Measurements from ENCODE around the gene RPP38. TPM values are rescaled to one million over a fixed set of nuclear protein-coding genes. Genes with fewer than 3 reads are reported as not detected.

RPP38 gene
- total RNA-seq, 1 donor from 2014 or later: 15.0 TPM

- peaks cover 9% of the 10 kb centered on the region for H3K36me3 Mint-ChIP-seq (ENCODE audit: low read depth)
- H3K4me3 Mint-ChIP-seq: no peak overlapping the region
- H3K27ac Mint-ChIP-seq (ENCODE audit: unreplicated experiment): peak overlapping the region; percentile 45
- DNase-seq (ENCODE audit: low read depth, low spot score): no peak
- TF ChIP-seq, protein P1, sequence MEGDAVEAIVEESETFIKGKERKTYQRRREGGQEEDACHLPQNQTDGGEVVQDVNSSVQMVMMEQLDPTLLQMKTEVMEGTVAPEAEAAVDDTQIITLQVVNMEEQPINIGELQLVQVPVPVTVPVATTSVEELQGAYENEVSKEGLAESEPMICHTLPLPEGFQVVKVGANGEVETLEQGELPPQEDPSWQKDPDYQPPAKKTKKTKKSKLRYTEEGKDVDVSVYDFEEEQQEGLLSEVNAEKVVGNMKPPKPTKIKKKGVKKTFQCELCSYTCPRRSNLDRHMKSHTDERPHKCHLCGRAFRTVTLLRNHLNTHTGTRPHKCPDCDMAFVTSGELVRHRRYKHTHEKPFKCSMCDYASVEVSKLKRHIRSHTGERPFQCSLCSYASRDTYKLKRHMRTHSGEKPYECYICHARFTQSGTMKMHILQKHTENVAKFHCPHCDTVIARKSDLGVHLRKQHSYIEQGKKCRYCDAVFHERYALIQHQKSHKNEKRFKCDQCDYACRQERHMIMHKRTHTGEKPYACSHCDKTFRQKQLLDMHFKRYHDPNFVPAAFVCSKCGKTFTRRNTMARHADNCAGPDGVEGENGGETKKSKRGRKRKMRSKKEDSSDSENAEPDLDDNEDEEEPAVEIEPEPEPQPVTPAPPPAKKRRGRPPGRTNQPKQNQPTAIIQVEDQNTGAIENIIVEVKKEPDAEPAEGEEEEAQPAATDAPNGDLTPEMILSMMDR (conservative IDR thresholded peaks at IDR 0.05): no peak
- H3K4me1 Mint-ChIP-seq: no peaks in the 10 kb centered on the region
- H3K9me3 Mint-ChIP-seq: no peaks in the 10 kb centered on the region
- H3K27me3 Mint-ChIP-seq (ENCODE audit: low read depth): no peaks in the 10 kb centered on the region
Measured at GRCh38 chr10:15112657-15113056, 15.5 kb downstream of the RPP38 start.

- peaks cover 11% of the 10 kb centered on the region for H3K36me3 Mint-ChIP-seq (ENCODE audit: low read depth)
- no peak overlapping the region for H3K4me3 Mint-ChIP-seq
- H3K9me3 Mint-ChIP-seq: no peaks in the 10 kb centered on the region
- no peak overlapping the region for H3K27ac Mint-ChIP-seq (ENCODE audit: unreplicated experiment)
- DNase-seq (ENCODE audit: low read depth, low spot score): no peak
- no peaks in the 10 kb centered on the region for H3K27me3 Mint-ChIP-seq (ENCODE audit: low read depth)
- TF ChIP-seq, protein P1 (conservative IDR thresholded peaks at IDR 0.05): no peak
- H3K4me1 Mint-ChIP-seq: no peaks in the 10 kb centered on the region
Measured at GRCh38 chr10:15113766-15114165, 16.6 kb downstream of the RPP38 start.

- H3K27ac Mint-ChIP-seq (ENCODE audit: unreplicated experiment): no peak overlapping the region
- H3K4me1 Mint-ChIP-seq: no peaks in the 10 kb centered on the region
- H3K27me3 Mint-ChIP-seq (ENCODE audit: low read depth): no peaks in the 10 kb centered on the region
- H3K9me3 Mint-ChIP-seq: no peaks in the 10 kb centered on the region
- peaks cover 24% of the 10 kb centered on the region for H3K36me3 Mint-ChIP-seq (ENCODE audit: low read depth)
- DNase-seq (ENCODE audit: low read depth, low spot score): no peak
- no peak overlapping the region for H3K4me3 Mint-ChIP-seq
- TF ChIP-seq, protein P1 (conservative IDR thresholded peaks at IDR 0.05): no peak
Measured at GRCh38 chr10:15116225-15116624, 19.1 kb downstream of the RPP38 start.

GRCh38 chr10:15118615-15119014 lies 21.5 kb downstream of the RPP38 start:
- no peak for DNase-seq (ENCODE audit: low read depth, low spot score)
- TF ChIP-seq, protein P1 (conservative IDR thresholded peaks at IDR 0.05): no peak
- H3K27me3 Mint-ChIP-seq (ENCODE audit: low read depth): no peaks in the 10 kb centered on the region
- H3K9me3 Mint-ChIP-seq: no peaks in the 10 kb centered on the region
- H3K4me3 Mint-ChIP-seq: no peak overlapping the region
- no peak overlapping the region for H3K27ac Mint-ChIP-seq (ENCODE audit: unreplicated experiment)
- peaks cover 19% of the 10 kb centered on the region for H3K36me3 Mint-ChIP-seq (ENCODE audit: low read depth)
- H3K4me1 Mint-ChIP-seq: no peaks in the 10 kb centered on the region

GRCh38 chr10:15120523-15120922 lies 23.4 kb downstream of the RPP38 start:
- Mint-ChIP-seq H3K36me3 (ENCODE audit: low read depth) (peaks cover 17% of the 10 kb centered on the region), H3K27ac (ENCODE audit: unreplicated experiment) (no peak overlapping the region), H3K4me3 (no peak overlapping the region), H3K9me3 (no peaks in the 10 kb centered on the region), H3K27me3 (ENCODE audit: low read depth) (no peaks in the 10 kb centered on the region), H3K4me1 (no peaks in the 10 kb centered on the region)
- no peak for DNase-seq (ENCODE audit: low read depth, low spot score)
- TF ChIP-seq, protein P1 (conservative IDR thresholded peaks at IDR 0.05): no peak

DNA sequence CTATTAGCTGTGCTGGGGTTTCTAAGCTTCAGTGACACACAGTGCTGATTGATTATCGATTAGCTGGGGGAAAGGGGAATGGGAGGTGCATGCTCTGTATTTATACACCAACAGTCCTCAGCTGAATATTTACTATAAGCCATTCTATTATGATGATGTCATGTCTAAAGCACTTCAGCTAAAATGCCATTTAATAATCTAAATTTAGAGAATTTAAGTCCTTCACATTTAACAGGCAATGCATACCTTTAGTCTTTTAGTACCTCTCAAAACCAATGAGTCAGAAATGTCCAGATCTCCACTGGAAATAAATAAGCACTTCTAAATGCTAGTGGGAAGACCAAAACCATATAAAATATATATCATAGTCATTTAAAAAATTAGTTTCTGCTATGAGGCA lies 24.6 kb downstream of the RPP38 start:
- Mint-ChIP-seq H3K36me3 (ENCODE audit: low read depth) (peaks cover 20% of the 10 kb centered on the region), H3K4me3 (no peak overlapping the region), H3K9me3 (no peaks in the 10 kb centered on the region), H3K4me1 (no peaks in the 10 kb centered on the region), H3K27ac (ENCODE audit: unreplicated experiment) (no peak overlapping the region), H3K27me3 (ENCODE audit: low read depth) (no peaks in the 10 kb centered on the region)
- TF ChIP-seq, protein P1 (conservative IDR thresholded peaks at IDR 0.05): no peak
- no peak for DNase-seq (ENCODE audit: low read depth, low spot score)
